ENCODE data around the gene FBXO5. TPM values are rescaled to one million over a fixed set of nuclear protein-coding genes. Genes with fewer than 3 reads are reported as not detected.
A peak's percentile ranks its signal among the peaks of the same experiment; 100 is the strongest.

Gene FBXO5
- total and polyA plus RNA-seq, 9 of the 15 experiments (the other 6 are each of a cell fraction or from before 2014, with no cell fraction given), result 17.8 to 89.3 (median 62.9) TPM

DNA sequence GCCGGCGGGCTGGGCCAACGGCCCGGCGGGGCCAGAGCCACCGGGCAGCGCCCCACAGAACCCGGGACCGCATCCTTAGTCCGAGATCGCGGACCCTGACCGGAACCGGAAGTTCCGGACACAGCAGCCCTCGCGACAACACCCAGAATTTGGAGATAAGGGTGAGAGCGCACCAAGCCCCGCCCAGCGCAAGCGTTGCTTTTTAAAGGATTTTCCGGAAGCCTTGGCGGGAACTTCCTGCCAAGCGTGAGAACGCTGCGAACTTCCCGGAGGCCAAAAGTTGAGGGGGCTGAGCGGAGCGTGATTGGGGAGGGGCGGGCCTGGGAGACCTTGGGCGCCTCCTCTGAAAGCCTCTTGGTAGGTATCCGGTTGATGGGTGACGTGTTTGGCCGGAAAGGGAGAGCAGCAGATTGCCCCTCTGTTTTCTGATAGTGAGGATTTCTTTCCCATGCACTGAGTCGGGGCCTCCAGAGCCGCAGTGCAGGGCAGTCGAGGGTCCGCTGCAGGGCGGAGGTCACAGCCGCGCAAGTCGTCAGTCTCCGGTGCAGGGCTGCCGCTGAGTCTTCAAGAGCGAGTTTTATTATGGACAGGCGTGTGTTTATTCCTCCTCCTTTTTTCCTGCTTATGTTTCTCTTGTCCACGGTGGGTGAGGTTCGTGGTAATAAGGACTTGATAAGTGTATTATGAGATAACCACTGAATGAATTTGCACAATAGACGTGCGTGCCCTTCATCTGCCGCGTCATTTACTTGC is 19.9 kb upstream of the FBXO5 start, which contains the start of gene MTRF1L (continued):
- TF ChIP-seq, protein P1, sequence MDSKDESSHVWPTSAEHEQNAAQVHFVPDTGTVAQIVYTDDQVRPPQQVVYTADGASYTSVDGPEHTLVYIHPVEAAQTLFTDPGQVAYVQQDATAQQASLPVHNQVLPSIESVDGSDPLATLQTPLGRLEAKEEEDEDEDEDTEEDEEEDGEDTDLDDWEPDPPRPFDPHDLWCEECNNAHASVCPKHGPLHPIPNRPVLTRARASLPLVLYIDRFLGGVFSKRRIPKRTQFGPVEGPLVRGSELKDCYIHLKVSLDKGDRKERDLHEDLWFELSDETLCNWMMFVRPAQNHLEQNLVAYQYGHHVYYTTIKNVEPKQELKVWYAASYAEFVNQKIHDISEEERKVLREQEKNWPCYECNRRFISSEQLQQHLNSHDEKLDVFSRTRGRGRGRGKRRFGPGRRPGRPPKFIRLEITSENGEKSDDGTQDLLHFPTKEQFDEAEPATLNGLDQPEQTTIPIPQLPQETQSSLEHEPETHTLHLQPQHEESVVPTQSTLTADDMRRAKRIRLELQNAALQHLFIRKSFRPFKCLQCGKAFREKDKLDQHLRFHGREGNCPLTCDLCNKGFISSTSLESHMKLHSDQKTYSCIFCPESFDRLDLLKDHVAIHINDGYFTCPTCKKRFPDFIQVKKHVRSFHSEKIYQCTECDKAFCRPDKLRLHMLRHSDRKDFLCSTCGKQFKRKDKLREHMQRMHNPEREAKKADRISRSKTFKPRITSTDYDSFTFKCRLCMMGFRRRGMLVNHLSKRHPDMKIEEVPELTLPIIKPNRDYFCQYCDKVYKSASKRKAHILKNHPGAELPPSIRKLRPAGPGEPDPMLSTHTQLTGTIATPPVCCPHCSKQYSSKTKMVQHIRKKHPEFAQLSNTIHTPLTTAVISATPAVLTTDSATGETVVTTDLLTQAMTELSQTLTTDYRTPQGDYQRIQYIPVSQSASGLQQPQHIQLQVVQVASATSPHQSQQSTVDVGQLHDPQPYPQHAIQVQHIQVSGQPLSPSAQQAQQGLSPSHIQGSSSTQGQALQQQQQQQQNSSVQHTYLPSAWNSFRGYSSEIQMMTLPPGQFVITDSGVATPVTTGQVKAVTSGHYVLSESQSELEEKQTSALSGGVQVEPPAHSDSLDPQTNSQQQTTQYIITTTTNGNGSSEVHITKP (IDR thresholded peaks at IDR 0.05; ENCODE audit: partially characterized antibody), result peak; percentile 72
- TF ChIP-seq TBP (optimal IDR thresholded peaks at IDR 0.05; ENCODE audit: low read depth, low read length) (peak; percentile 95), RFX7 (CRISPR knock-in tag; IDR thresholded peaks at IDR 0.05) (no peak), ZNF780A (CRISPR knock-in tag; IDR thresholded peaks at IDR 0.05) (no peak), JUN (IDR thresholded peaks at IDR 0.05; ENCODE audit: borderline replicate concordance, low read depth, low read length) (no peak), JUN (CRISPR knock-in tag; IDR thresholded peaks at IDR 0.05; ENCODE audit: borderline replicate concordance) (no peak), CSDE1 (IDR thresholded peaks at IDR 0.05) (no peak), POLR2G (IDR thresholded peaks at IDR 0.05; ENCODE audit: low read depth, low read length) (peak; percentile 90), HNRNPLL (IDR thresholded peaks at IDR 0.05; ENCODE audit: low read depth, low read length, poor library complexity, severe bottlenecking) (peak; percentile 96), CHD1 (IDR thresholded peaks at IDR 0.05; ENCODE audit: low read length) (peak; percentile 55), YY1 (IDR thresholded peaks at IDR 0.05; ENCODE audit: borderline replicate concordance in 1 of 3, control insufficient read depth in 1 of 3, extremely low read depth in 1 of 3, insufficient read depth in 3 of 3, insufficient read length in 1 of 3, insufficient replicate concordance in 2 of 3, low read depth in 1 of 3, low read length in 2 of 3) (peak in 2 of 3 experiments; percentile 7 to 24), GABPA (tag; conservative IDR thresholded peaks at IDR 0.05; ENCODE audit: low read depth) (peak; percentile 96), ZNF76 (CRISPR knock-in tag; IDR thresholded peaks at IDR 0.05; ENCODE audit: borderline replicate concordance) (no peak)
- TF ChIP-seq, protein P2, sequence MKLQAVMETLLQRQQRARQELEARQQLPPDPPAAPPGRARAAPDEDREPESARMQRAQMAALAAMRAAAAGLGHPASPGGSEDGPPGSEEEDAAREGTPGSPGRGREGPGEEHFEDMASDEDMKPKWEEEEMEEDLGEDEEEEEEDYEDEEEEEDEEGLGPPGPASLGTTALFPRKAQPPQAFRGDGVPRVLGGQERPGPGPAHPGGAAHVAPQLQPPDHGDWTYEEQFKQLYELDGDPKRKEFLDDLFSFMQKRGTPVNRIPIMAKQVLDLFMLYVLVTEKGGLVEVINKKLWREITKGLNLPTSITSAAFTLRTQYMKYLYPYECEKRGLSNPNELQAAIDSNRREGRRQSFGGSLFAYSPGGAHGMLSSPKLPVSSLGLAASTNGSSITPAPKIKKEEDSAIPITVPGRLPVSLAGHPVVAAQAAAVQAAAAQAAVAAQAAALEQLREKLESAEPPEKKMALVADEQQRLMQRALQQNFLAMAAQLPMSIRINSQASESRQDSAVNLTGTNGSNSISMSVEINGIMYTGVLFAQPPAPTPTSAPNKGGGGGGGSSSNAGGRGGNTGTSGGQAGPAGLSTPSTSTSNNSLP (IDR thresholded peaks at IDR 0.05; ENCODE audit: borderline replicate concordance, low read depth, low read length), result peak; percentile 17; the same call in 1 of the 2 replicates
- TF ChIP-seq, protein P3, sequence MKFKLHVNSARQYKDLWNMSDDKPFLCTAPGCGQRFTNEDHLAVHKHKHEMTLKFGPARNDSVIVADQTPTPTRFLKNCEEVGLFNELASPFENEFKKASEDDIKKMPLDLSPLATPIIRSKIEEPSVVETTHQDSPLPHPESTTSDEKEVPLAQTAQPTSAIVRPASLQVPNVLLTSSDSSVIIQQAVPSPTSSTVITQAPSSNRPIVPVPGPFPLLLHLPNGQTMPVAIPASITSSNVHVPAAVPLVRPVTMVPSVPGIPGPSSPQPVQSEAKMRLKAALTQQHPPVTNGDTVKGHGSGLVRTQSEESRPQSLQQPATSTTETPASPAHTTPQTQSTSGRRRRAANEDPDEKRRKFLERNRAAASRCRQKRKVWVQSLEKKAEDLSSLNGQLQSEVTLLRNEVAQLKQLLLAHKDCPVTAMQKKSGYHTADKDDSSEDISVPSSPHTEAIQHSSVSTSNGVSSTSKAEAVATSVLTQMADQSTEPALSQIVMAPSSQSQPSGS (CRISPR knock-in tag; IDR thresholded peaks at IDR 0.05), result no peak
